WERI-Rb-1 (cell line): ENCODE data around the gene APC.

Source experiments
- DNase-seq: peaks from one replicate; pipeline ENCODE4 v3.0.0-alpha.2; 2020
- H3K27ac ChIP-seq: fragments of 250-450 bp; sonication (Bioruptor Pico); 2 replicates; pipeline ENCODE4 v1.5.1; 2020; ENCODE audit warnings: mild to moderate bottlenecking, moderate library complexity
- H3K27me3 ChIP-seq: fragments of 250-450 bp; sonication (Bioruptor Pico); 2 replicates; pipeline ENCODE4 v1.5.1; 2021; ENCODE audit warnings: mild to moderate bottlenecking, low read depth, moderate library complexity; ENCODE audit not compliant: insufficient read depth, severe bottlenecking
- H3K36me3 ChIP-seq: fragments of 250-450 bp; sonication (Bioruptor Pico); 2 replicates; pipeline ENCODE4 v1.5.1; 2020; ENCODE audit warnings: mild to moderate bottlenecking, moderate library complexity
- H3K4me3 ChIP-seq: 2 replicates; pipeline ENCODE4 v1.5.1; 2011; ENCODE audit warnings: low read depth, mild to moderate bottlenecking, control low read depth, low read length
- H3K9me3 ChIP-seq: fragments of 250-450 bp; sonication (Bioruptor Pico); 2 replicates; pipeline ENCODE4 v1.5.1; 2021; ENCODE audit warnings: mild to moderate bottlenecking, moderate library complexity; ENCODE audit not compliant: severe bottlenecking
- CTCF ChIP-seq: IDR thresholded peaks from 2 replicates; pipeline ENCODE4 v1.5.1; 2011; ENCODE audit warnings: low read depth, mild to moderate bottlenecking, control low read depth, inconsistent platforms, low read length

APC gene

GRCh38 chr5:112793201-112793600 lies 55.5 kb downstream of the APC start:
- H3K36me3 ChIP-seq = peaks cover 30% of the 10 kb centered on the region
- DNase-seq = no peak
- H3K27me3 ChIP-seq = no peaks in the 10 kb centered on the region
- no peaks in the 10 kb centered on the region for H3K9me3 ChIP-seq
- H3K4me3 ChIP-seq = no peak overlapping the region
- H3K27ac ChIP-seq = no peak overlapping the region
- TF ChIP-seq CTCF = no peak

- H3K36me3 ChIP-seq = peaks cover 30% of the 10 kb centered on the region
- TF ChIP-seq CTCF = no peak
- DNase-seq = no peak
- H3K27me3 ChIP-seq = no peaks in the 10 kb centered on the region
- H3K9me3 ChIP-seq = no peaks in the 10 kb centered on the region
- no peak overlapping the region for H3K27ac ChIP-seq
- no peak overlapping the region for H3K4me3 ChIP-seq
Observed at GRCh38 chr5:112794410-112794809, 56.7 kb downstream of the APC start.

GRCh38 chr5:112795342-112795741 lies 57.7 kb downstream of the APC start:
- TF ChIP-seq CTCF = no peak
- peaks cover 30% of the 10 kb centered on the region for H3K36me3 ChIP-seq
- H3K4me3 ChIP-seq = no peak overlapping the region
- no peaks in the 10 kb centered on the region for H3K27me3 ChIP-seq
- no peak overlapping the region for H3K27ac ChIP-seq
- H3K9me3 ChIP-seq = no peaks in the 10 kb centered on the region
- DNase-seq = no peak

GRCh38 chr5:112795944-112796678 lies 58.4 kb downstream of the APC start:
- TF ChIP-seq CTCF = no peak
- no peak overlapping the region for H3K27ac ChIP-seq
- no peak overlapping the region for H3K4me3 ChIP-seq
- no peak for DNase-seq
- no peaks in the 10 kb centered on the region for H3K27me3 ChIP-seq
- peaks cover 30% of the 10 kb centered on the region for H3K36me3 ChIP-seq
- no peaks in the 10 kb centered on the region for H3K9me3 ChIP-seq

- TF ChIP-seq CTCF = no peak
- Histone ChIP-seq H3K36me3 (peaks cover 12% of the 10 kb centered on the region), H3K27ac (no peak overlapping the region), H3K4me3 (no peak overlapping the region), H3K9me3 (no peaks in the 10 kb centered on the region), H3K27me3 (no peaks in the 10 kb centered on the region)
- no peak for DNase-seq
Observed at GRCh38 chr5:112799661-112800060, 62.0 kb downstream of the APC start.

GRCh38 chr5:112800891-112801290 lies 63.2 kb downstream of the APC start:
- TF ChIP-seq CTCF = no peak
- no peaks in the 10 kb centered on the region for H3K9me3 ChIP-seq

More at GRCh38 chr5:112800891-112801290, 63.2 kb downstream of the APC start:
- H3K27ac ChIP-seq = peak overlapping the region; percentile 3; the same call in 1 of the 2 replicates
- H3K4me3 ChIP-seq = no peak overlapping the region
- DNase-seq = no peak
- no peaks in the 10 kb centered on the region for H3K27me3 ChIP-seq
- peaks cover 12% of the 10 kb centered on the region for H3K36me3 ChIP-seq
